Adrenal gland (tissue), 12 donors: ENCODE results near the gene ROR2. TPM values are rescaled to one million over a fixed set of nuclear protein-coding genes. Genes with fewer than 3 reads are reported as not detected.
"Not testable (repeated sequence)": the region's sequence is repeated elsewhere in the genome, so short reads cannot be mapped to it uniquely, and the experiment has no call there.

ENCODE experiments used
- DNase-seq, 7 donors: peaks; one replicate each; pipeline ENCODE4 v3.0.0-alpha.2; 2019 to 2020
- H3K27ac ChIP-seq, 5 donors: fragments of 200-600 bp; sonication (generic) in 4 of 5; 1 replicate in 3 of 5; 2 replicates in 2 of 5; pipeline versions ENCODE4 v1.5.1 to v1.8.0; 2016 to 2020; ENCODE audit warnings: mild to moderate bottlenecking in 1 of 5
- H3K27me3 ChIP-seq: fragments of 200-600 bp; 2 replicates; pipeline ENCODE4 v1.8.0; 2021
- H3K36me3 ChIP-seq, 2 donors: fragments of 200-600 bp; replicated peaks in 1 of 2; 1 replicate in 1 of 2; 2 replicates in 1 of 2; pipeline versions ENCODE4 v1.5.1 to v1.8.0; 2018 to 2022
- H3K4me1 ChIP-seq, 2 donors: fragments of 200-600 bp; replicated peaks in 1 of 2; 1 replicate in 1 of 2; 2 replicates in 1 of 2; pipeline versions ENCODE4 v1.5.1 to v1.8.0; 2018 to 2021
- H3K4me3 ChIP-seq, 4 donors: fragments of 200-600 bp; sonication (generic) in 3 of 4; one replicate each; pipeline ENCODE4 v1.5.1; 2016 to 2018
- H3K9me3 ChIP-seq, 3 donors: fragments of 200-600 bp; sonication (generic) in 1 of 3; replicated peaks in 1 of 3; 1 replicate in 2 of 3; 2 replicates in 1 of 3; pipeline versions ENCODE4 v1.5.1 to v1.8.0; 2016 to 2021
- POLR2A ChIP-seq, 2 donors: fragments of 450-650 bp; IDR thresholded peaks; one replicate each; pipeline ENCODE4 v1.6.1; 2017; ENCODE audit warnings: antibody characterized with exemption in 2 of 2, mild to moderate bottlenecking in 2 of 2, moderate library complexity in 1 of 2
- WGBS, 4 donors: extraction: QIAGEN DNeasy Blood & Tissue Kit in 2 of 4; methylation state at CpG; one replicate each; pipeline versions ENCODE4 v1.1.5 to v1.1.7; 2013 to 2017; 5-methylcytosine and 5-hydroxymethylcytosine counted together
- intact Hi-C, 2 donors: fragments of 100-400 bp; cut with DNase I; formaldehyde crosslinking; loops; one replicate each; pipeline versions ENCODE4 v1.14.1 to v1.15.0; 2022 to 2023
- polyA plus RNA-seq, 3 donors: library from polyadenylated mRNA; stranded (reverse); fragments of 200-250 nt in 2 of 3; fragments of 350-450 nt in 1 of 3; fragmentation: Illumina TruSeq in 1 of 3; extraction: RNeasy Lipid Tissue Mini Kit (QIAGEN cat#74804) in 1 of 3; gene quantifications; one replicate each; pipeline ENCODE4 v1.2.3, GENCODE V29; 2013 to 2014
- total RNA-seq, 9 donors: library from RNA; depleted of rRNA in 4 of 9; stranded (reverse); fragments of >200 nt in 4 of 9; fragments of 120-200 nt in 1 of 9; fragmentation: NEBNext Ultra II Directional in 1 of 9; extraction: Animal tissue kit (Norgen Biotek cat#: 25700) in 1 of 9; gene quantifications; one replicate each; pipeline versions ENCODE4 v1.1.0 to v1.2.4, GENCODE V29; 2013 to 2023
- TF ChIP-seq, protein P1 (sequence below), 6 experiments: fragments of 450-650 bp in 4 of 6; fragments of 200-600 bp in 2 of 6; sonication (generic) in 1 of 6; IDR thresholded peaks; 1 replicate in 5 of 6; 2 replicates in 1 of 6; pipeline versions ENCODE4 v1.5.1 to v1.8.0; 2016 to 2021; ENCODE audit warnings: antibody characterized with exemption in 6 of 6, mild to moderate bottlenecking in 2 of 6, moderate library complexity in 1 of 6
- donor health status: healthy with polysubstance abuse.
- donor health status: Bipolar disorder and iron deficiency.
- donor health status: DM: yes; HTN: yes; CAD: no.
- donor health status: DM: no; HTN: no; CAD: no.
- donor health status: DM: no; HTN: no; CAD: no.
- donor health status: DM: yes; HTN: yes; CAD: no.

The ROR2 gene
- total and polyA plus RNA-seq, 12 donors: 3.9 to 23.9 (median 11.4) TPM

DNA sequence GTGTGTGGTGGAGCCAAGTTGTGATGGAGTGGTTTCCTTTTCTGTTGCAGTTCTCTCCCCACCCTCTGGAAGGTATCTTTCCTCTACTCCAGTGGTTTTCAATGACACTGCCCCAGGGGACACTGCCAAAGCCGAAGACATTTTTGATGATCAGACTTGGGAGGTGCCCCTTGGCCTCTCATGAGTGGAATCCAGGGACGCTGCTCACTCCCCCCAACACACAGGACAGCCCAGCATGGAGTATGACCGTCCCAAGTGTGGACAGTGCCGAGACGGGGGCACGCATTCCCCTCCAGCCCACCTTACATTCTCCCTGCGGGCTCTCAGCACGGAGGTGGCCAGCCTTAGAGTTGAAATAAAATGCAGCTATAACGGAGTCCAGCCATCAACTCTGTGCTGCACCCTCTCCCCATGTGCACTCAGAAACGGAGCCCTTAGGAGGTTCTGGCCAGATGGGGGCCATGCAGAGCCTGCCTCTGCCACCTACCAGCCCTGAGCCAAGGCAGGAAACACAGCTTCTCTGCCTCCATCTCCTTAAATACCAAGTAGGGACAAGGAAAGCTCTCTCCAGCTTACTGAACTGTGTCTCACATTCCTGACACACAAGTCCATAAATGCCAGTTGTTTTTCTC, 150.8 kb downstream of the ROR2 start:
- WGBS, 4 donors: 90 to 95% (median 91%) methylated on average over 8 to 10 of the region's 10 CpGs

DNA sequence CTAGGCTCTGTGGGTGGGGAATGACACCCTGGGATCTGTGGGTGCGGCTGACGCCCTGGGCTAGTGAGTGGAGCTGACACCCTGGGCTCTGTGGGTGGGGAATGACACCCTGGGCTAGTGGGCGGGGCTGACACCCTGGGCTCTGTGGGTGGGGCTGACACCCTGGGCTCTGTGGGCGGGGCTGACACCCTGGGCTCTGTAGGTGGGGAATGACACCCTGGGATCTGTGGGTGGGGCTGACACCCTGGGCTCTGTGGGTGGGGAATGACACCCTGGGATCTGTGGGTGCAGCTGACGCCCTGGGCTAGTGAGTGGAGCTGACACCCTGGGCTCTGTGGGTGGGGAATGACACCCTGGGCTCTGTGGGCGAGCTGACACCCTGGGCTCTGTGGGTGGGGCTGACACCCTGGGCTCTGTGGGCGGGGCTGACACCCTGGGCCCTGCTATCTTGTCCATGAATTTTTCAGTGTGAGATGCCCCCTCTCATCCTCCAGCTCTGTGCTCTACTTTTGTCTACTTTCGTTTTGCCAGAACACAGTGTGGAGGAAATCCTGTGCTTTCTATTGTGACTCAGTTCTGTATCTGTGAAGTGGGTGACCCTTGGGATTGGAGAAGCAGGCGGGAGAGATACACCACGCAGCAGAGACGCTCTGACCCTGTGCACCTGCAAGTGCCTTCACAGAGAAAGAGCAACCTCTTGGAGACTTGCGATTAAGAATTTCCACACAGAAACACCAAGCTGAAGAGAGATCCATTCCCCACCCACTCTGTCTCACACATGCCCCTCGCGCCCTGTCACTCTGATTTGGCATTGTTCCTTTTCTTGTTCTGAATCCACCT, 151.5 kb downstream of the ROR2 start:
- H3K27ac ChIP-seq, H3K4me1 ChIP-seq, H3K27me3 ChIP-seq: not testable (repeated sequence)

More for the DNA sequence above, 150.8 kb downstream of the ROR2 start:
- Histone ChIP-seq H3K27me3 (no peaks in the 10 kb centered on the region), H3K36me3 (no peaks in the 10 kb centered on the region), H3K9me3 (no peaks in the 10 kb centered on the region), H3K27ac (no peak overlapping the region), H3K4me3 (no peak overlapping the region), H3K4me1 (peaks cover 0 to 16% of the 10 kb centered on the region in 2 donors)
- intact Hi-C loops: no loop called here
- peak in 1 of 7 donors; percentile 33 for DNase-seq
- no peak for TF ChIP-seq POLR2A (IDR thresholded peaks at IDR 0.05)
- TF ChIP-seq, protein P1, sequence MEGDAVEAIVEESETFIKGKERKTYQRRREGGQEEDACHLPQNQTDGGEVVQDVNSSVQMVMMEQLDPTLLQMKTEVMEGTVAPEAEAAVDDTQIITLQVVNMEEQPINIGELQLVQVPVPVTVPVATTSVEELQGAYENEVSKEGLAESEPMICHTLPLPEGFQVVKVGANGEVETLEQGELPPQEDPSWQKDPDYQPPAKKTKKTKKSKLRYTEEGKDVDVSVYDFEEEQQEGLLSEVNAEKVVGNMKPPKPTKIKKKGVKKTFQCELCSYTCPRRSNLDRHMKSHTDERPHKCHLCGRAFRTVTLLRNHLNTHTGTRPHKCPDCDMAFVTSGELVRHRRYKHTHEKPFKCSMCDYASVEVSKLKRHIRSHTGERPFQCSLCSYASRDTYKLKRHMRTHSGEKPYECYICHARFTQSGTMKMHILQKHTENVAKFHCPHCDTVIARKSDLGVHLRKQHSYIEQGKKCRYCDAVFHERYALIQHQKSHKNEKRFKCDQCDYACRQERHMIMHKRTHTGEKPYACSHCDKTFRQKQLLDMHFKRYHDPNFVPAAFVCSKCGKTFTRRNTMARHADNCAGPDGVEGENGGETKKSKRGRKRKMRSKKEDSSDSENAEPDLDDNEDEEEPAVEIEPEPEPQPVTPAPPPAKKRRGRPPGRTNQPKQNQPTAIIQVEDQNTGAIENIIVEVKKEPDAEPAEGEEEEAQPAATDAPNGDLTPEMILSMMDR (IDR thresholded peaks at IDR 0.05): no peak

DNA sequence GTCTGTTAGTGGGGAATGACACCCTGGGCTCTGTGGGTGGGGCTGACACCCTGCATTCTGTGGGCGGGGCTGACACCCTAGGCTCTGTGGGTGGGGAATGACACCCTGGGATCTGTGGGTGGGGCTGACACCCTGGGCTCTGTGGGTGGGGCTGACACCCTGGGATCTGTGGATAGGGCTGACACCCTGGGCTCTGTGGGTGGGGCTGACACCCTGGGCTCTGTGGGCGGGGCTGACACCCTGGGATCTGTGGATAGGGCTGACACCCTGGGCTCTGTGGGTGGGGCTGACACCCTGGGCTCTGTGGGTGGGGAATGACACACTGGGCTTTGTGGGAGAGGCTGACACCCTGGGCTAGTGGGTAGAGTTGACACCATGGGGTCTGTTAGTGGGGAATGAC, 152.5 kb downstream of the ROR2 start:
- H3K36me3 ChIP-seq, DNase-seq, H3K27ac ChIP-seq, intact Hi-C loops, H3K27me3 ChIP-seq, H3K9me3 ChIP-seq, H3K4me3 ChIP-seq, H3K4me1 ChIP-seq: not testable (repeated sequence)
- 83 to 100% methylated on average over 1 of the region's 2 CpGs; no CpG with 5 or more reads in 2 of the 4 donors for WGBS, 4 donors

More for the DNA sequence above, 151.5 kb downstream of the ROR2 start:
- intact Hi-C loops, H3K36me3 ChIP-seq, H3K9me3 ChIP-seq, H3K4me3 ChIP-seq: not testable (repeated sequence)
- peak in 1 of 7 donors; percentile 39 for DNase-seq
- WGBS, 4 donors: 83 to 91% (median 86%) methylated on average over 10 to 14 of the region's 14 CpGs

DNA sequence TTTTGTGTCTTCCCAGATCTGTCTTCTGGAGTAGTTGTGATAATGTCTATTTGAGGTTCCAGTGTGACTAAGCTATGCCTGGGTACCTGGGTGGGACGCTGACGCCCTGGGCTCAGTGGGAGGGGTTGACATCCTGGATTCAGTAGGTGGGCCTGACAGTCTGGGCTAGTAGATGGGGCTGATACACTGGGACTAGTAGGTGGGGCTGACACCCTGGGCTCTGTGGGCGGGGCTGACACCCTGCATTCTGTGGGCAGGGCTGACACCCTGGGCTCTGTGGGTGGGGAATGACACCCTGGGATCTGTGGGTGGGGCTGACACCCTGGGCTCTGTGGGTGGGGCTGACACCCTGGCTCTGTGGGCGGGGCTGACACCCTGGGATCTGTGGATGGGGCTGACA, 153.5 kb downstream of the ROR2 start:
- intact Hi-C loops, H3K4me1 ChIP-seq, H3K36me3 ChIP-seq, H3K9me3 ChIP-seq, H3K4me3 ChIP-seq, H3K27ac ChIP-seq, H3K27me3 ChIP-seq: not testable (repeated sequence)
- WGBS, 4 donors: 77 to 97% (median 93%) methylated on average over 3 to 4 of the region's 4 CpGs
- DNase-seq: peak in 1 of 7 donors; percentile 35

DNA sequence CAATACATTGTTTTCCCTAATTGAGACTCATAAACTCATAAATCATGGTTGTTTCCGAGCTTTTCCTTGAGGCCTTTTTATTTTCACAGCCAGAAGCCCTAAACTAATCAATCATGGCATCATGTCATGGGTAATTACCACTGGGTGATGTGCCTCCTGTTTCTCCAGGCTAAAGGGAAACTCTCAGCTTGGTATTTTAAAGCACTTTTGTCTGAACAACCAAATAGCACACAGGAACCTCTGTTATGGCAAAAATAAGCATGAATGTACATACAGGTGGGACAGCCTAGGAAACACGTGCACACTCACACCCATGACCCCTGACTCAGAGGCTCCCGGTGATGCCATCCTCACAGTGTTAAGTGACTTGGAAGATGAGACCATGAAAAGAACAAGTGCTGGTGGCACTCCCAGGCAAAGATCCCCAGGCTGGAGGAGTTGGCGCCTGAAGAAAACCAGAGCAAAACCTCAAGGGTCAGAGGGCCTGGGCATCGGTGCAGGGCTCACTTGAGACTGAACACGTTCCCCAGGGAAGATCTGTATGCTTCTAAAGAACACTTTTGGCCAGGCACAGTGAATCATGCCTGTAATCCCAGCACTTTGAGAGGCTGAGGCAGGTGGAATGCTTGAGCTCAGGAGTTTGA, 154.3 kb downstream of the ROR2 start:
- Histone ChIP-seq H3K36me3 (no peaks in the 10 kb centered on the region), H3K4me1 (no peaks in the 10 kb centered on the region), H3K27ac (no peak overlapping the region), H3K27me3 (no peaks in the 10 kb centered on the region), H3K4me3 (no peak overlapping the region), H3K9me3 (no peaks in the 10 kb centered on the region)
- intact Hi-C loops: no loop called here
- WGBS, 4 donors: 50 to 55% (median 53%) methylated on average over 6 of the region's 6 CpGs
- TF ChIP-seq, protein P1 (IDR thresholded peaks at IDR 0.05): no peak
- no peak for TF ChIP-seq POLR2A (IDR thresholded peaks at IDR 0.05)
- DNase-seq: peak in 1 of 7 donors; percentile 52

DNA sequence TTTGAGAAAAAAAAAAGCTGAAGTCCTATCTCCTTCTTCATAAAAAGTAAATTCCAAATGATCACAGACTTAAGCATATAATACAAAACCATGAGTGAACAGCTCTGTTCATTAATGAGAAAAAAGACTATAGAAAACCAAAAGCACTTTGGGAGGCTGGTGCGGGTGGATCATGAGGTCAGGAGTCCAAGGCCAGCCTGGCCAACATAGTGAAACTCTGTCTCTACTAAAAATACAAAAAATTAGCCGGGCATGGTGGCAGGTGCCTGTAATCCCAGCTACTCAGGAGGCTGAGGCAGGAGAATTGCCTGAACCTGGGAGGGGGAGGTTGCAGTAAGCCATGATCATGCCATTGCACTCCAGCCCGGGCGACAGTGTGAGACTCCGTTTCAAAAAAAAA, 156.7 kb downstream of the ROR2 start:
- H3K4me3 ChIP-seq, H3K27ac ChIP-seq, H3K36me3 ChIP-seq, H3K9me3 ChIP-seq, H3K27me3 ChIP-seq, H3K4me1 ChIP-seq, intact Hi-C loops: not testable (repeated sequence)
- DNase-seq: peak in 1 of 7 donors; percentile 50
- 57 to 75% (median 70%) methylated on average over 5 of the region's 5 CpGs for WGBS, 4 donors
